ENCODE measurements around the gene ZNF662.

ZNF662 gene

DNA sequence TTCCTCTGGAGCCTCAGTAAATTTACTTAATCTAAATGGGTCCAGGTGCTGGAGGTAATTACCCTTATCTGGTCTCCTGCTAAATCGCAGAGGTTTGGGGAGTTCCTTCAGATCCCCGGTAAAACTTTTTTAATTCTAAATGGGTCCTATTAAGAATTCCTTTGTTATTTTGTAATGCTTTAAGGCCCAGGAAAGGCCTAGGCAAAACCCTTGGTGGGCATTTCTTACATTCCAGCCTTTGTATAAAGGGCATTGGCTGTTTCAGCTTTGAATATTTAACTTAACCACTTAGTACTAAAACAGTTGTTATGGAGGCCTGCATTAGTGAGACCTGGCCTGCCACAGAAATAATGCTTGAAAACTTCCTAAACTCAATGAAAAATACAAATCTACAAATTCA is 14.9 kb upstream of the ZNF662 start:
- no peak for DNase-seq

DNA sequence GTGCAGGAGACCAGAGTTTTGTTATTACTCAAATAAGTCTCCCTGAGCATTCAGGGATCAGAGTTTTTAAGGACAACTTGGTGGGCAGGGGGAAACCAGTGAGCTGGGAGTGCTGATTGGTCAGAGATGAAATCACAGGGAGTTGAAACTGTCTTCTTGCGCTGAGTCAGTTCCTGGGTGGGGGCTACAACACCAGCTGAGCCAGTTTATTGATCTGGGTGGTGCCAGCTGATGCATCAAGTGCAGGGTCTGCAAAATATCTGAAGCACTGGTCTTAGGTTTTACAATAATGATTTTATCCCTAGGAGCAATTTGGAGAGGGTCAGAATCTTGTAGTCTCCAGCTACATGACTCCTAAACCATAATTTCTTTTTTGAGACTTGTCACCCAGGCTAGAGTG is 13.8 kb upstream of the ZNF662 start:
- no peak for DNase-seq

- no peak for DNase-seq
Observed at GRCh38 chr3:42892807-42893206, 13.1 kb upstream of the ZNF662 start.

DNA sequence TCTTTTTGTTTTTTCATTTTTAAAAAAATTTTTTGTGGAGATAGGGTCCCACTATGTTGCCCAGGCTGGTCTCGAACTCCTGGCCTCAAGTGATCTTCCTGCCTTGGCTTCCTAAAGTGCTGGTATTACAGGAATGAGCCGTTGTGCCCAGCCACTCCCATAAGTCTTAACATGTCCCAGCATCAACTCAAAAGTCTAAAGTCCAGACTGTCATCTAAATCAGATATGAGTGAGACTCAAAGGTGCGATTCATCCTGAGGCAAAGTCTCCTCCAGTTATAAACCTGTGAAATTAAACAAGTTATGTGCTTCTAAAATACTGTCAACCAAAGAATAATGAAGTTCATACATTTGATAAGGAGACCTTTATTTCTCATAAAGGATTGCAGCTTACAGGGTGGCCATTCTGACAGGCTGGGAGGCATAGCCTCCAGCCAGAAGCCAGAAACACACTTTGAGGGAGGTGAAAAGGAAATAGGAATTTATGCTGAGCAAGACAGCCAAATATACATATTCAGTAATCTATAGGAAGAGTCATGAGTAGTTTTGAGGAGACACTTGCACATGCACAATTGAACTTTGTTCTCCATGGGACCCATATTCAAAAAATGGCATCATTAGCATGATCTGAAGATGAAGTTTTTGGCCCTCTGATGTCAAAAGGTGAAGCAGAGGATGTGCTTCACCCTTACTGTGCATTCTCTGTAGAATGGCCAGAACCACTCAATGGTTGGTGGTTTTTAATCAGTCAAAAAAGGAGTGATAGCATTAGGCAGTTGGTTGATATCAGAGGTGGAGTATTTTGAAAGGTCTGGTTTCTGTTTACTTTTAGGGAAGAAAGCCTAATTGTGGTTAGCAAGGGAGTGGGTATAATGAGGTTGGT is 11.0 kb upstream of the ZNF662 start:
- DNase-seq, result peak; percentile 75

DNA sequence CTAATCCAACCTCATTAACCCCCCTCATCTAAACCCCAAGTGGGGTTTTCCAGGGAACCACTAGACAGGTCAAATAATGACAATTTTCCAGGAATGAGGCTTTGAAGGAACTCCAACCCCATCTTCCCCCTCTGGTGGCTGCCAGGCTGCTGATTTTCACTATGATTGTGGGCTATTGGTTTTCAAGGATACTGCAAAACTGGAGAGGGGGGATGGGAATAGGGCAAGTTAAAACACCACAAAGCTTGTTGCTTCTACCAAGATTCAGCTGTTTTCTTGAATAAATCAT is 10.4 kb upstream of the ZNF662 start:
- no peak for DNase-seq

- no peak for DNase-seq
Observed at GRCh38 chr3:42898896-42899675, 6.9 kb upstream of the ZNF662 start.

GRCh38 chr3:42900226-42901072 is 5.5 kb upstream of the ZNF662 start:
- no peak for DNase-seq

DNA sequence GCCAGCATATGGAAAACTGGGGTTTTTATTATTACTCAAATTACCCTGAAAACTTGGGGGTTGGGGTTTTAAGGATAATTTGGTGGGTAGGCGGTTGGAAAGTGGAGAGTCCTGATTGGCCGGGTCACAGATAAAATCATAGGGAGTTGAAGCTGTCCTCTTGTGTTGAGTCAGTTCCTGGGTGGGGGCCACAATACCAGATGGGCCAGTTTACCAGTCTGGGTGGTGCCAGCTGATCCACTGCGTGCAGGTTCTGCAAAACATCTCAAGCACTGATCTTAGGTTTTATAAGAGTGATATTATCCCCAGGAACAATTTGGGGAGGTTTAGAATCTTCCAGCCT is 4.9 kb upstream of the ZNF662 start:
- no peak for DNase-seq

DNA sequence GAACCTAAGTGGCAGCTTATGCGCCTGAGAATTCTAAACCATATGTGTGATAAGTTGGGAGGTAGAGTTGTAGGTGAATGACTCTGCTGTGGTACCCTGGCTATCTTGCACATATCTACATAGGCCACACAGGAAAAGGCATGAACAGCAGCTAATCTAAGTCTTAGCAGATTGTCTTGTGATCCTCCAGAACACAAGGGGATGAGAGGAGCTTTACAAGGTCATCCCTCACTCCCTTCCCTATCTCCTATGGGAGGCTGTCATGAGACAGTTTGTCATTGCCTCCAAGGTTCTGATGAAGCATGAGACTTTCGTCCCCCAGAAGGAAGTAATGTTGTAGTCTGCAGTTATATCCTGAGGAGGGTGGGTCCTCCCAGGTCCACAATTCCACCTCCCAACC is 3.7 kb upstream of the ZNF662 start:
- DNase-seq, result no peak

DNA sequence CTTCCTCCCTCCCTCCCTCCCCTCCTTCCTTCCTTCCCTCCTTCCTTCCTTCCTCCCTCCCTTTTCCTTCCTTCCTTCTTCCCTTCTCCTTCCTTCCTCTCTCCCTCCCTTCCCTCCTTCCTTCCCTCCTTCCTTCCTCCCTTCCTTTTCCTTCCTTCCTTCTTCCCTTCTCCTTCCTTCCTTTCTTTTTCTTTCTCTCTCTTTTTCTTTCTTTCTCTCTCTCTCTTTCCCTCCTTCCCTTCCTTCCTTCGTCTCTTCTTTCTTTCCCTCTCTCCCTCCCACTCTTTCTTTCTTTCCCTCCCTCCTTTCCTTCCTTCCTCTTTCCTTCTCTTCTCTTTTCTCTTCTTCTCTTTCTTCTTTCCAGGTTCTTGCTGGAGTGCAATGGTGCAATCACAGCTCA is 1.9 kb upstream of the ZNF662 start:
- DNase-seq, result no peak

- DNase-seq, result no peak
Observed at GRCh38 chr3:42905740-42906069, 237 bp upstream of the ZNF662 start.

GRCh38 chr3:42906848-42907183 is 874 bp downstream of the ZNF662 start:
- DNase-seq, result no peak

DNA sequence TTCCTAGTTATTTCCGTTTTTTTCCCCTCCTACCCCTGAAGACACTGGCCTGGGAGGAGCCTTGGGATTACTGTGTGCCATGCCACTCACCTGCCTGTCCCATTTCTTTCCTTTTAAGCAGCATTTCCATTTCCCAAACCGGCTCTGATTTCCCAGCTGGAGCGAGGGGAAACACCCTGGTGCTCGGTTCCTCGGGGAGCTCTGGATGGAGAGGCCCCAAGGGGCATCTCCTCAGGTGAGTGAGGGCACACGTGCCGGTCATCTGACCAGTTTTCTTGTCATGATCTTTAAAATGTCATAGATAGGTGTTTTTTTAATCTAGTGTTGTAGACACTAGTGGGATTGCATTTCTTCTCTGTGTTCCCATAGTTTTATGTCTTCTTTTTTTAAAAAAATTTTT is 2.7 kb downstream of the ZNF662 start:
- no peak for DNase-seq

GRCh38 chr3:42911551-42911950 is 5.6 kb downstream of the ZNF662 start:
- DNase-seq, result no peak

DNA sequence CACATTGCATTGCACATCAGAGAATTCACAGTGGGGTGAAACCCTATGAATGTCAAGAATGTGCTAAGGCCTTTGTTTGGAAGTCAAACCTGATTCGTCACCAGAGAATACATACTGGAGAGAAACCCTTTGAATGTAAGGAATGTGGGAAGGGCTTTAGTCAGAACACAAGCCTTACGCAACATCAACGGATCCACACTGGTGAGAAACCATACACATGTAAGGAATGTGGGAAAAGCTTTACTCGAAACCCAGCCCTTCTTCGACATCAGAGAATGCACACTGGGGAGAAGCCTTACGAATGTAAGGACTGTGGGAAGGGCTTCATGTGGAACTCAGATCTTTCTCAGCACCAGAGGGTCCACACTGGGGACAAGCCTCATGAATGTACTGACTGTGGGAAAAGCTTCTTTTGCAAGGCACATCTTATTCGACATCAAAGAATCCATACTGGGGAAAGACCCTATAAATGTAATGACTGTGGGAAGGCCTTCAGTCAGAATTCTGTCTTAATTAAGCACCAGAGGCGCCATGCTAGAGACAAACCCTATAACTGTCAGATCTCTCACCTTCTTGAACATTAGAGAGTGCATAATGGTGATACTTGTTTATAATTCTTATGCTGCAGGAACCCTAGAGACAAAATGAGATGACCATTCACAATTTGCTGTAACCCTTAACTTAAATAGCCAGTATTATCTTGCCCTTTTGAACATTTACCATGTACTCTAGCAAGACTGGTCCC is 9.0 kb downstream of the ZNF662 start:
- DNase-seq, result no peak

DNA sequence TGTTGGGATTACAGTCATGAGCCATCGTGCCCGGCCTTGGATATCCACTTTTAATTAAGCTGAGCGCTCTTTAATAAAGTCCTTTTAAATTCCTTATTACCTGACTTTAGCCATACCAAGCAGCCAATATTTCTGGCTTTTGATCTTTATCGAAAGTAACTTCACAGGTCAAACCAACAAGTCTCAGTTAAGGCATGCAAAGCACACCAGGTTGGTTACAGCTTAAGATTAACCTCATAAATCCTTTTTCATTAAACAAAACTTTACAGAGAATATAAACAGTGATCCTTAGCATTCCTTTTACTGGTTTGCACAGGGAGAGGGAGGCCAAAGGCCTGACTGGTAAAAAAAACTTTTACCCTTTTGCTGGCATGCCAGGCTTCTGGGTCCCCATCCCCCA is 17.7 kb downstream of the ZNF662 start:
- DNase-seq, result no peak

GRCh38 chr3:42926310-42926709 is 20.4 kb downstream of the ZNF662 start:
- no peak for DNase-seq

- DNase-seq, result no peak
Observed at GRCh38 chr3:42934111-42934510, 28.2 kb downstream of the ZNF662 start.

DNA sequence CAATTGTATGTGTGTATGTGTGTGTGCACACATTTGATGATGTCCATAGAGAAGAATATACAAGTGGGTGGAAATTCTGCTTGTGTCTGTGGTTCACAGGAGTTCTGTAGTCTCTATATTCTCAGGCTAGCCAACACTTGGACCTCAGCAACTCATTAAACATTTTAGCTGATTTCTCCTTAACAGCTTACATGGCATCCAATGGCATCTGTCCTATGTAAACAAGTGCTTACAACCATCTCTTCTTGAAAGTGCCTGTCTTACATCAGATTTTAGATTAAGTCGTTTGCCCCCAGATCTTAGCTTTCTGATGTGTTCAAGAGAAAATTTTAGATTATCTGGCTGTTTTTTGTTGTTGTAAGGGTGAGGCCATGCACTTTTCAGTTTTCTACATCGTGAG is 29.0 kb downstream of the ZNF662 start:
- DNase-seq, result no peak

DNA sequence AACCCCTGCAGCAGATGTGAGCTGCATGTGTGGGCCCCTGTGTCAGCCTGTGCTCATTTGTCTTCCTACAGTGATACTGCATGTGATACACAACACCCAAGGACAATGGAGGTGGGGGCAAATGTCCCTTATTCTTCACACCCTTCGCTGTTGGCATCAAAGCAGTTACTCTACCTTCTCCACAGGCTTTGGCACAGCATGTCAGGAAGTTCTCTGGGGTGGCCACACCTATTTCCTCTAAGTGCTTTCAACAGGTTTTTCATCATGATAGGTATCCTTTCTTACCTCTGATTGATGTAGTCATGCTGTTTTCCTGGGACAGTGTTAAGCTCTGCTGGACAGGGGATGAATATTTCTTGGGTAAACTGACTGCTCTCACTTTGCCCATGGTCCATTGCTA is 29.5 kb downstream of the ZNF662 start:
- no peak for DNase-seq

- no peak for DNase-seq
Observed at GRCh38 chr3:42936157-42936981, 30.4 kb downstream of the ZNF662 start.

DNA sequence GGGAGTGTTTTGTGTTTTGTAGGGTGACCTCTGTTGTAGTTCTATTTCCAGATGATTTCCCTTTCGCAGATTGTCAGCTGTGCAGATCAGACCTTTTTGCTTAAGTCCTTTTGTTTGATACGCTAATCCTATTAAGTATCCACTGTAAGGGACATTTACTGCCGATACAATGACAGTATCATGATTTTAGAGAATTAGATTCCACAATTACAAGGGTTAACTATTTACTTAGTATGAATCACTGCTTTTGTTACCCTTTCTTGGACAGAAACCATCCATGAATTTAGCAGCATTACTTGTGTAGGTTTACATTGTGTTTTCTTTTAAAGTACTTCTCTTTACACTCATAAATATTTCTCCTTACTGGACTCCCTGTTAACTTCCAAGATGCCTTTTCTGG is 31.4 kb downstream of the ZNF662 start:
- DNase-seq, result no peak

Data from hematopoietic multipotent progenitor cell treated with erythropoietin and hydrocortisone succinate and interleukin-3 and kit ligand, for 4 days (in vitro differentiated cells).